Natural killer cell (primary cell): Measurements from ENCODE around the gene MAPK8IP1. TPM values are rescaled to one million over a fixed set of nuclear protein-coding genes. Genes with fewer than 3 reads are reported as not detected.

Source experiments
- ATAC-seq, 3 donors: fragments of 150-1000 bp in 2 of 3; fragments of 200-7000 bp in 1 of 3; cut with Tn5 transposase; 1 replicate in 1 of 3; 2 replicates in 2 of 3; pipeline ENCODE4 v1.10.0; 2021; ENCODE audit warnings: mild to moderate bottlenecking in 2 of 3, moderate library complexity in 2 of 3
- DNase-seq, 2 donors: peaks; one replicate each; pipeline versions ENCODE4 v3.0.0 to v3.0.0-alpha.2; 2013 to 2021; ENCODE audit warnings: mixed read lengths in 1 of 2
- H3K27ac ChIP-seq: one replicate; pipeline ENCODE4 v1.5.1; 2013; ENCODE audit warnings: mild to moderate bottlenecking, low read length
- H3K27me3 ChIP-seq: one replicate; pipeline ENCODE4 v1.6.1; 2013; ENCODE audit warnings: low read length; ENCODE audit not compliant: control insufficient read depth, insufficient read depth
- H3K36me3 ChIP-seq: one replicate; pipeline ENCODE4 v1.6.1; 2013; ENCODE audit warnings: low read length; ENCODE audit not compliant: control insufficient read depth, insufficient read depth
- H3K4me1 ChIP-seq: one replicate; pipeline ENCODE4 v1.6.1; 2013; ENCODE audit warnings: low read length; ENCODE audit not compliant: control insufficient read depth, insufficient read depth
- H3K4me3 ChIP-seq: one replicate; pipeline ENCODE4 v1.5.1; 2013; ENCODE audit warnings: low read length
- H3K9me3 ChIP-seq: one replicate; pipeline ENCODE4 v1.6.1; 2013; ENCODE audit warnings: low read length; ENCODE audit not compliant: control insufficient read depth, insufficient read depth
- H3K27ac Mint-ChIP-seq, 2 donors: one replicate each; pipeline ENCODE4 v1.8.0; 2022; ENCODE audit warnings: mild to moderate bottlenecking in 2 of 2, mixed read lengths in 2 of 2, moderate library complexity in 1 of 2
- H3K27me3 Mint-ChIP-seq, 2 donors: one replicate each; pipeline ENCODE4 v1.8.0; 2022; ENCODE audit warnings: low read depth in 2 of 2, mixed read lengths in 2 of 2
- H3K36me3 Mint-ChIP-seq: one replicate; pipeline ENCODE4 v1.8.0; 2022; ENCODE audit warnings: mixed read lengths
- H3K4me1 Mint-ChIP-seq, 2 donors: one replicate each; pipeline ENCODE4 v1.8.0; 2022; ENCODE audit warnings: mixed read lengths in 2 of 2
- H3K4me3 Mint-ChIP-seq: one replicate; pipeline ENCODE4 v1.8.0; 2022; ENCODE audit warnings: mild to moderate bottlenecking, moderate library complexity, mixed read lengths
- H3K9me3 Mint-ChIP-seq, 2 donors: one replicate each; pipeline ENCODE4 v1.8.0; 2022; ENCODE audit warnings: mixed read lengths in 2 of 2
- WGBS: methylation state at CpG from one replicate; pipeline ENCODE4 v1.1.7; 2013; ENCODE audit warnings: missing lambda C conversion rate; ENCODE audit not compliant: insufficient coverage; 5-methylcytosine and 5-hydroxymethylcytosine counted together
- intact Hi-C: fragments of 100-400 bp; cut with micrococcal nuclease; formaldehyde crosslinking; loops from one replicate; pipeline ENCODE4 v1.14.2; 2022
- total RNA-seq, 4 donors: library from RNA; stranded (reverse); fragments of 120-200 nt in 1 of 4; gene quantifications; one replicate each; pipeline versions ENCODE4 v1.2.3 to v1.2.4, GENCODE V29; 2013 to 2022
- TF ChIP-seq, protein P1 (sequence below): fragments of 200-600 bp; IDR thresholded peaks from one replicate; pipeline ENCODE4 v1.8.0; 2022; ENCODE audit warnings: antibody characterized with exemption

Gene MAPK8IP1
- total RNA-seq, 3 donors from 2014 or later (not counting 1 experiment from before 2014, with no cell fraction given), result 9.7 to 21.5 (median 13.9) TPM

DNA sequence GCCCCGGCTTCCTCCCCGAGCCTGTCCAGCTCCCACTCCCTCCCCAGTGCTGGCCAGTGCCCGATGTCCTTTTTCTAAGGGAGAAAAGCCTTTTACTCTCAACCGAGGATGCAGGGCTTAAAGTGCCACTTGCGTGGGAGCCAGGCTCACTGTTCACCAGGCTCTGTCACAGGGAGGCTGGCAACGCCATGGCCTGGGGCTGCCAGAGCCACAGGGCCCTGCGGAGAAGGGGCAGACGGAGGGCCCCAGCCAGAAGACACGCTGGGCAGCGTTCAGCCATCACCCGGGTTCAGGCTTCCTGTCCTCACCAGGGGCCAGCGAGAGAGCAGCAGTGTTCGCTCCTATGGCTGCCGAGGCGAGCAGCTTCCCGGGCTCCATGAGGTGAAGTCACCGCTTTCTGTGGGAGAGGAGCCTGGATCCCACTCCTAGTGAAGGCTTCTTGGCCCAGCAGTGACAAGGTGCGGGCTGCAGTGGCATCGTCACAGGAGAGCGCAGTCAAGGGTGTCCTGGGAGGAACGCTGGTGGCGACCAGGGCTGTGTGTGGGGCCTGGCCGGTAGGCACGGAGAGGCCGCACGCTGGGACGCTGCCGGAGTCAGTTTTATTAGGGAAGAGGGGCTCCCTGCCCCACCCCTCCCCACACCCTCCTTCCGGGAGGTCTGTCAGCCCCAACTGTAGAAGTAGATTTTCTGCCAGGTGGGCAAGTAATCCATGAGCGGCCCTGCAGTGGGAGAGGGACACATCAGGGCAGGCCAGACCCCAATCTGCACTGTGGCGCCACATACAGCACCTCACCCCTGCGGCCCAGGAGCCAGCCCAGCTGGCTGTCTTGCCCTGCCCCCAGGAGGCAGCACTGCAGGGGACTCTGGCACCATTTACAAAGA is 24.4 kb downstream of the MAPK8IP1 start:
- Histone ChIP-seq H3K27ac (no peak overlapping the region), H3K9me3 (no peaks in the 10 kb centered on the region), H3K4me1 (peaks cover 18% of the 10 kb centered on the region), H3K27me3 (no peaks in the 10 kb centered on the region), H3K36me3 (peaks cover 46% of the 10 kb centered on the region), H3K4me3 (no peak overlapping the region)
- Mint-ChIP-seq H3K9me3 (no peaks in the 10 kb centered on the region), H3K36me3 (no peaks in the 10 kb centered on the region), H3K4me1 (peaks cover 5 to 15% of the 10 kb centered on the region in 2 donors), H3K4me3 (no peak overlapping the region), H3K27me3 (no peaks in the 10 kb centered on the region), H3K27ac (no peak overlapping the region)
- DNase-seq, result no peak
- TF ChIP-seq, protein P1, sequence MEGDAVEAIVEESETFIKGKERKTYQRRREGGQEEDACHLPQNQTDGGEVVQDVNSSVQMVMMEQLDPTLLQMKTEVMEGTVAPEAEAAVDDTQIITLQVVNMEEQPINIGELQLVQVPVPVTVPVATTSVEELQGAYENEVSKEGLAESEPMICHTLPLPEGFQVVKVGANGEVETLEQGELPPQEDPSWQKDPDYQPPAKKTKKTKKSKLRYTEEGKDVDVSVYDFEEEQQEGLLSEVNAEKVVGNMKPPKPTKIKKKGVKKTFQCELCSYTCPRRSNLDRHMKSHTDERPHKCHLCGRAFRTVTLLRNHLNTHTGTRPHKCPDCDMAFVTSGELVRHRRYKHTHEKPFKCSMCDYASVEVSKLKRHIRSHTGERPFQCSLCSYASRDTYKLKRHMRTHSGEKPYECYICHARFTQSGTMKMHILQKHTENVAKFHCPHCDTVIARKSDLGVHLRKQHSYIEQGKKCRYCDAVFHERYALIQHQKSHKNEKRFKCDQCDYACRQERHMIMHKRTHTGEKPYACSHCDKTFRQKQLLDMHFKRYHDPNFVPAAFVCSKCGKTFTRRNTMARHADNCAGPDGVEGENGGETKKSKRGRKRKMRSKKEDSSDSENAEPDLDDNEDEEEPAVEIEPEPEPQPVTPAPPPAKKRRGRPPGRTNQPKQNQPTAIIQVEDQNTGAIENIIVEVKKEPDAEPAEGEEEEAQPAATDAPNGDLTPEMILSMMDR, result no peak
- no peak for ATAC-seq
- 90% methylated on average over 32 of the region's 32 CpGs for WGBS
- intact Hi-C loops, result loop anchor here (10.0 kb wide), 1 partner anchor 215 kb away; the partner anchor contains the start of gene PHF21A

DNA sequence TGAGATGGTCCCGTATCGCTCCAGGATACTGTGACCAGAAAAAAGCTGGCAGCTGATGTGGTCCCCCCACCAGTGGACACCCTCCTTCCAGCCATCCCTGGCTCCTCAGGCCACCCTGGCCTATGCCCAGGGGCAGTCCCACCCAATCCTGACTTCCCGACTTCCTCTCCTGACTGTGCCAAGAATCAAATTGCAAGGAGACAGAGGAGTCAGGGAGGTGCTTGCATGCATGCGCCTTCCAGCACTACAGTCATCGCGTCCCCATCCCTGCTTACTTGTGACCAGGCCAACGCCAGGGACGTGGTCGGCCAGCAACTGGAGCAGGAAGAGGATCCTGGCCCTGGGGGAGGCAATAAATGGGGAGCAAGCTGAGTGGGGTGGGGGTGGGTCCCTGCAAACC is 25.2 kb downstream of the MAPK8IP1 start:
- peaks cover 6 to 18% of the 10 kb centered on the region in 2 donors for H3K4me1 Mint-ChIP-seq
- DNase-seq (no peak), ATAC-seq (no peak)
- no peaks in the 10 kb centered on the region for H3K9me3 Mint-ChIP-seq
- intact Hi-C loops, result loop anchor here (10.0 kb wide), 1 partner anchor 214 kb away; the partner anchor contains the start of gene PHF21A
- no peaks in the 10 kb centered on the region for H3K27me3 Mint-ChIP-seq
- H3K4me3 Mint-ChIP-seq, result no peak overlapping the region
- Histone ChIP-seq H3K4me1 (peaks cover 14% of the 10 kb centered on the region), H3K36me3 (peaks cover 54% of the 10 kb centered on the region), H3K4me3 (no peak overlapping the region), H3K27ac (no peak overlapping the region), H3K9me3 (no peaks in the 10 kb centered on the region), H3K27me3 (no peaks in the 10 kb centered on the region)
- TF ChIP-seq, protein P1, result no peak
- H3K27ac Mint-ChIP-seq, result no peak overlapping the region
- H3K36me3 Mint-ChIP-seq, result no peaks in the 10 kb centered on the region
- 98% methylated on average over 9 of the region's 9 CpGs for WGBS

DNA sequence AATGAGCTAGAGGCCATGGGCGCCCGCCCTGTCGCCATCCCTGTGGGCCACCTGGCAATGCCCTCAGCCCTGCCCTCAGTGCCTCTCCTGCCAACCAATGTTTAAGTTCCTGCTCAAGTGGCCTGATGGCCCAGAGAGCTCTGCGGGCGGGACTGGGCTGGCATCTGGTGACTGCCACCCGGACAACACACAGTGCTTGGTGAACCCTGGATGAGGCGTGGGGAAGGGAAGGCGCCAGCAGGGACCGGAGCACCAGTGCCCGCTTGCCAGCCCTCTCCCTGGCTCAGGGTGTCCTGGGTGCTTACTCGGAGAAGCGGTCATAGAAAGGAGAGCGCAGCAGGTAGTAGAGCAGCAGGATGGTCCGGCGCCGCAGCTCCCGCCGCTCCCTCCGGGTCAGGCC is 28.1 kb downstream of the MAPK8IP1 start:
- WGBS, result 98% methylated on average over 19 of the region's 19 CpGs
- TF ChIP-seq, protein P1, result no peak
- Histone ChIP-seq H3K27ac (no peak overlapping the region), H3K4me3 (no peak overlapping the region), H3K4me1 (peaks cover 21% of the 10 kb centered on the region), H3K36me3 (peaks cover 58% of the 10 kb centered on the region), H3K27me3 (no peaks in the 10 kb centered on the region), H3K9me3 (no peaks in the 10 kb centered on the region)
- no peaks in the 10 kb centered on the region for H3K36me3 Mint-ChIP-seq
- peaks cover 22 to 33% of the 10 kb centered on the region in 2 donors for H3K4me1 Mint-ChIP-seq
- DNase-seq, result no peak
- H3K27ac Mint-ChIP-seq, result peak overlapping the region in 1 of 2 donors; percentile 34
- H3K27me3 Mint-ChIP-seq, result no peaks in the 10 kb centered on the region
- intact Hi-C loops, result loop anchor here (10.0 kb wide), 1 partner anchor 211 kb away; the partner anchor contains the start of gene PHF21A
- no peaks in the 10 kb centered on the region for H3K9me3 Mint-ChIP-seq
- H3K4me3 Mint-ChIP-seq, result no peak overlapping the region
- ATAC-seq, result no peak
